ENCODE results near the gene FSD2.
"Not testable (repeated sequence)": the region's sequence is repeated elsewhere in the genome, so short reads cannot be mapped to it uniquely, and the experiment has no call there.

FSD2 gene

DNA sequence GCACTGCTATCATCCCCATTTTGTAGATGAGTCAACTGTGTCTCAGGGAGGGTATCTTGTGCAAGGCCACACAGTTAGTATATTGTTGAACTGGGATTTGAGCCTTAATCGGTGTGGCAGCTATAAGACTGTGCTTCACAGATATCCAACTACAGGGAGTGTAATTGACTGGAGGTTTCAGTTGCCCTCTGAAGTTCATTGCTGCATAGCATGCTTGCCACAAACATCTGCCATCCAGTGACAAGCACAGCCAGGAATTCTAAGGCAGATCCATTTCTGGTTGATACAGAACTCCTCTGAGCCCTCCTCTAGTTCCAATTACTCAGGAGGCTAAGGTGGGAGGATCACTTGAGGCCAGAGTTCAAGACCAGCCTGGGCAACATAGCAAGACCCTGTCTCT, 16.4 kb downstream of the FSD2 start:
- DNase-seq = no peak

DNA sequence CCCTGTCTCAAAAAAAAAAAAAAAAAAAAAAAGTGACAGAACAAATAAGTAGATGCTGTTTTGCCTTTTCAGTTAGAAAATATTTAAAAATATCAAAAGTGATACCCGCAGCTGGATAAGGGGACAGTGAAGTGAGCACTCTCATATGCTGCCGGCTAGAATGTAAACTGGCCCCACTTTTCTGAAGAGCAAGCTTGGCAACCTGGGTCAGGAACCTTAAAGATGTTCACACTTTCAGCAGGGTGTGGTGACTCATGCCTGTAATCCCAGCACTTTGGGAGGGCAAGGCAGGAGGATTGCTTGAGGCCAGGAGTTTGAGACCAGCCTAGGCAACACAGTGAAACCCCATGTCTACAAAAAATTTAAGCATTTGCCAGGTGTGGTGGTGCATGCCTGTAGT, 17.4 kb downstream of the FSD2 start:
- DNase-seq = no peak

DNA sequence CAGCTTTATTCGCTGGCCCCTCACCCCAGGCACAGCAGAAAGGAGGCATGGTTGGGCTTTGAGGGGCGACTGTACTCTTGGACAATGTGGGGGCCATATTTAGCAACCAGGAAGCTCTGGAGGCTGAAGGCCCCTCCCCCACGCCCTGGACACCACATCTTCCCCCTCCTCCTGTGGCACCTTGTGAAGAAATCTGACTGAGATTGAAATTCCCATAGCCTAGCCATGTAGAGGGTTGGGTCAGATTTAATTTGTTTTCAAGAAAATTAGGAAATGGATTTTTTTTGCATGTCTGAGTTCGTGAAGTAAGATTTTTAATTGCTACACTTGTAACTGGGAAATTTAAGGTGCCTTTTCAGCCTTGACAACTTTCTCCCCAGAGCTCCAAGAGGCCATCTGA, 24.5 kb downstream of the FSD2 start:
- DNase-seq = no peak

GRCh38 chr15:82778755-82779154, 27.1 kb downstream of the FSD2 start:
- DNase-seq = no peak

GRCh38 chr15:82774496-82774895, 31.4 kb downstream of the FSD2 start:
- DNase-seq = no peak

DNA sequence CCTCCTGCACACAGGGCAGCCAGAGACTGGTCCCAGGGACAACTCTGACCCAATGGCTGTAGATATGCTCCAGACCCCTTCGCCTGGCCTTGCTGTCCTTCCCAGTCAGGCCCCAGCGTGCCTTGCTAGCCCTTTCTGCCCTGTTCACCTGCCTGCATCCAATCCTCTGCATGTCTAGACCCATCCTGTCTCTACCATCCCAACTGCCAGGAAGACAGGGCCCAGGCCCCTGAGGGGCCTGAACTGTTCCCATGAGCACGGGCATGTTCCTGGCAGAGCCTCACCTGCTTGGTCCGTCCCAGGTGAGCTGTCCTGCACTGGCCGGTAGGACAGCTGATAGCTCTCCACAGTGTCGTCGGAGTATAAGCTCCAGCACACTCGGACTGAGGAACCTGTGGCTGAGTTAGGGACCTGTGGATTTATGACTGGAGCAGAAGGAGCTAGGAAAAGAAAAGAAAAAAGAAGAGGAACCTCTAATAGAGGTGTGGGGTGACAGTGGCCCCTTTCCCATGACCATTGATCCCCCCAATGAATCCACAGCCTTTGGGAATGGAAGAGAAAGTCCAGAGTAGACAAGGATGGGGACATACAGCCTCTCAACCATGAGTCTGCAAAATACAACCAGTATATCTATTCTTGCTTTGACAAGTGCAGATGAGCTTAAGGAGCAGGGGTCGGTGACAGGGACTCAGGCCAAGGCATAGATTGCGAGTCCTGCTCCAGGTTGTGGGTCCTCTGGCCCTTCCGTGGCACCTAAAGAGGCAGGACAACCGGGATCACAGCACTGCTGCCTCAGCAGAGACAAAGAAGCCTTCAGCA, 33.9 kb downstream of the FSD2 start:
- DNase-seq = no peak

DNA sequence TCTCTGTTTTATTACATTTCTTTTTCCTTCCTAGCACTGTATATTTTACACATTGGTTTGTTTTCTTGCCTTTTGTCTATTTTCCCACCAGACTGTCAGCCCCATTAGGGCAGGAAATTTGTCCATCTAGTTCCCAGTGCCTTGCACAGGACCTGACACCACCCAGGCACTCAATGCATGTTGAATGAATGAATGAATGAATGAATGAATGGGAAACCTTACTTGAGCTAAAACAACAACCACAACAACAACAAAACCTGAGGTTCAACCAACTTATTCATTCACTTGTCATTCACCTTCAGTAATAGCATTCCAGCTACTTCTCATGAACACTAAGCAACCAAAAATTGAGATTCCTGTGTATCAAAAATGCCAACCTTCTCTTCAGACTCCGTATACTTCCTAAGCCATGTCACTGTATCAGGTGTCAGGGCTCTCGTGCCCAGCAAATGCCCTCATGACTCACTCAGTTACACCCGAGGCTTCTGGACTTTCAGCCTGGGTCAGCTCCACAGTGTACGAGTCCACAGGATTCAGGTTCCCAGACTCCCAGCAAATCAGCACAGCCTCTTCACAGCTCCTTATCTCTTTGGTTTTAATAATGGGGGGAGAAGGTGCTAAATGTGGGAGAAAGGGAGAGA, 37.3 kb downstream of the FSD2 start:
- DNase-seq = no peak

- DNase-seq = no peak
Measured at GRCh38 chr15:82767163-82767829, 38.6 kb downstream of the FSD2 start.

DNA sequence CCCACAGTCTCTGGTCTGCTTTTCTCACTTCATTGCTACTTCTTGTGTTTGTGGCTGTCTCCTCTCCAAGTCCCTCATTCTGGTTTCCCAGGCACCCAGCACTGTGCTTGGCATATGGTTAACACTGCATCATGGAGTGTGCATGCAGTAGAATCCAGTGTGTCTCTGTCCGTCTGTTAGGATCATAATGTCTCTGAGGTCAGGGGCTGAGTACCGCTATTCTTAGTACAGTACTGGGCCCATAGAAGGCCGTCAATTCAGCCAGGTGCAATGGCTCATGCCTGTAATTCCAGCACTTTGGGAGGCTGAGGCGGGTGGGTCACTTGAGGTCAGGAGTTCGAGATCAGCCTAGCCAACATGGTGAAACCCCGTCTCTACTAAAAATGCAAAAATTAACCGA, 39.7 kb downstream of the FSD2 start:
- not testable (repeated sequence) for DNase-seq

- no peak for DNase-seq
Measured at GRCh38 chr15:82764740-82765139, 41.1 kb downstream of the FSD2 start.

DNA sequence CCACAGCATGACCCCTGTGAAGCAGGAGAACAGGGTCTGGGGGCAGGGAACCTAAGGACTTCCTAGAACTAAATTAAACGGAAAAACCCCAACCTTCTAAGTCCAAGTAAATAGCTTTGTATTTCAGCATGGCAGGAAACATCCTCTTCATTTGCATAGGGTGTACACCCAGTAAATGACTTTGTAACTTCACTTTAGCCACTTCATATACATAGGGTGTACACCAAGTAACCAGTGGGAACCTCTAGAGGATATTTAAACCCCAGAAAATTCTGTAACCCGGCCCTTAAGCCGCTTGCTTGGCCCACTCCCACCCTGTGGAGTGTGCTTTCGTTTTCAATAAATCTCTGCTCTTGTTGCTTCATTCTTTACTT, 41.8 kb downstream of the FSD2 start:
- no peak for DNase-seq

- no peak for DNase-seq
Measured at GRCh38 chr15:82763361-82764116, 42.3 kb downstream of the FSD2 start.

- no peak for DNase-seq
Measured at GRCh38 chr15:82751308-82751707, 54.6 kb downstream of the FSD2 start.

GRCh38 chr15:82750831-82751180, 55.1 kb downstream of the FSD2 start:
- DNase-seq = no peak

- DNase-seq = peak; percentile 85
Measured at GRCh38 chr15:82749951-82750830, 55.7 kb downstream of the FSD2 start.

DNA sequence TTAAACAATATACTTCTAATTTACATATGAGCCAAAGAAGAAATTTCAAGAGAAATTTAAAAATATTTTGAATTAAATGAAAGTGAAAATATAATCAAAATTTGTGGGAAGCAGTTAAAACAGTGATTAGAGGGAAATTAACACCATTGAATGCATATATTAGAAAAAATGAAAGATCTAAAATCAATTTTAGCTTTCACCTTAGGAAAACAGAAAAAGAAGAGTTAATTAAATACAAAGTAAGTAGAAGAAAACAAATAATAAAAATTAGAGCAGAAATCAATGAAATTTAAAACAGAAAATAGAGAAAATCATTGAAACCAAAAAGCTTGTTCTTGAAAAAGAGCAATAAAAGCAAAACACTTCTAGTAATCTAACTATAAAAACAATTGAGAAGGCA, 57.6 kb downstream of the FSD2 start:
- no peak for DNase-seq

DNA sequence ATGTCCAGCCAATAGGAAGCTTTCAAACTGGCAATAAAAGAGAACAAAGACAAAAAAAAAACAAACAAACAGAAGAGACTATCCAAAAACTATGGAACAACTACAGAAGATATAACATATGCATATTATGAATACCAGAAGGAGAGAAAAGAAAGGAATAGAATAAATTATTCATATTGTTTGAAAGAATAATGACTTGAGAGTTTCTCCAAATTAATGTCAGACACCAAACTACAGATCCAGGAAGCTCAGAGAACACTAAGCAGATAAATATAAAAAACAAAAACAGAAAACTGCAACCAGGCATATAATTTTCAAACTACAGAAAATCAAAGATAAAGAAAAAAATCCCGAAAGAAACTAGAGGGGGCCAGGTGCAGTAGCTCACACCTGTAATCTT, 62.1 kb downstream of the FSD2 start:
- no peak for DNase-seq

GRCh38 chr15:82742134-82742533, 63.7 kb downstream of the FSD2 start:
- no peak for DNase-seq

GRCh38 chr15:82739086-82739485, 66.8 kb downstream of the FSD2 start:
- no peak for DNase-seq

- no peak for DNase-seq
Measured at GRCh38 chr15:82737975-82738374, 67.9 kb downstream of the FSD2 start.

- no peak for DNase-seq
Measured at GRCh38 chr15:82731527-82731926, 74.3 kb downstream of the FSD2 start.

GRCh38 chr15:82730022-82730530, 75.8 kb downstream of the FSD2 start:
- no peak for DNase-seq

Measured in CD4-positive, alpha-beta T cell treated with Interleukin-4 for 4 hours (primary cell).